Tibial nerve (tissue), 4 donors: ENCODE data around the gene TTC39B. TPM values are rescaled to one million over a fixed set of nuclear protein-coding genes. Genes with fewer than 3 reads are reported as not detected.

Experiments
- DNase-seq, 2 donors: peaks; one replicate each; pipeline ENCODE4 v3.0.0-alpha.2; 2019; ENCODE audit warnings: low spot score in 2 of 2
- H3K27ac ChIP-seq, 4 donors: fragments of 200-600 bp; sonication (generic) in 3 of 4; one replicate each; pipeline ENCODE4 v1.5.1; 2017 to 2019; ENCODE audit warnings: mild to moderate bottlenecking in 1 of 4
- H3K27me3 ChIP-seq, 2 donors: fragments of 200-600 bp; sonication (generic) in 1 of 2; one replicate each; pipeline versions ENCODE4 v1.5.1 to v1.6.0; 2017 to 2019
- H3K36me3 ChIP-seq, 3 donors: fragments of 200-600 bp; sonication (generic); one replicate each; pipeline ENCODE4 v1.5.1; 2018 to 2019
- H3K4me1 ChIP-seq, 4 donors: fragments of 200-600 bp; sonication (generic) in 3 of 4; one replicate each; pipeline ENCODE4 v1.5.1; 2017 to 2019
- H3K4me3 ChIP-seq, 4 donors: fragments of 200-600 bp; sonication (generic) in 3 of 4; one replicate each; pipeline ENCODE4 v1.5.1; 2017 to 2019; ENCODE audit warnings: mild to moderate bottlenecking in 1 of 4, moderate library complexity in 1 of 4
- H3K9me3 ChIP-seq, 4 donors: fragments of 200-600 bp; sonication (generic) in 3 of 4; one replicate each; pipeline ENCODE4 v1.5.1; 2017 to 2019
- CTCF ChIP-seq, 5 experiments: fragments of 200-600 bp in 3 of 5; fragments of 450-650 bp in 2 of 5; sonication (generic) in 3 of 5; IDR thresholded peaks; one replicate each; pipeline ENCODE4 v1.5.1; 2016 to 2019; ENCODE audit warnings: antibody characterized with exemption in 5 of 5, mild to moderate bottlenecking in 3 of 5, moderate library complexity in 2 of 5
- EP300 ChIP-seq, 2 donors: sonication (generic); formaldehyde crosslinking; IDR thresholded peaks; one replicate each; pipeline ENCODE4 v1.6.1; 2017; ENCODE audit warnings: antibody characterized with exemption in 2 of 2, mild to moderate bottlenecking in 1 of 2
- POLR2A ChIP-seq, 2 donors: fragments of 450-650 bp; IDR thresholded peaks; one replicate each; pipeline ENCODE4 v1.6.1; 2017; ENCODE audit warnings: antibody characterized with exemption in 2 of 2, mild to moderate bottlenecking in 2 of 2, moderate library complexity in 2 of 2
- WGBS, 2 donors: methylation state at CpG; one replicate each; pipeline ENCODE4 v1.1.5; 2018; 5-methylcytosine and 5-hydroxymethylcytosine counted together
- total RNA-seq, 4 donors: library from RNA; depleted of rRNA; stranded (reverse); fragments of >200 nt; gene quantifications; one replicate each; pipeline ENCODE4 v1.1.0, GENCODE V29; 2016

The TTC39B gene
- total RNA-seq, 4 donors from 2014 or later, result 5.4 to 8.8 (median 7.5) TPM

DNA sequence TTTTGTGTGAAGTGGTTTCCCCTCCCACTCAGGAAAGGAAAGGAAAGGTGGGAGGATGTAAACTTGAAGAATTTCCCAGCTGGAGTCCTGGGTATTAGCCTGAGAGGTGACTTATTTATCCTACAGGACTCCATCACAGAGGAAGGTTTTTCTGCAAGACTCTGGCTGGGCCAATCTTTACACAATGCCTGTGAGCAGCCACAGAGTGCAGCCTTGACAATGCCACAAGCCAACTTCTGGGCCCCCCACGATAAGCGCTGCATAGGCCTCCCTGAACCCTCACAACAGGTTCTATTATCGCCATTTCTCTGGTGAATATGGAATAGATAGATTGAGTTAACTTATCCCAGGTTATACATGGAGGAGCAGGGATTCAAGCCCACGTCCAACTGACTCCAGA lies 12.4 kb downstream of the TTC39B start:
- Histone ChIP-seq H3K4me3 (no peak overlapping the region), H3K27ac (peak overlapping the region in 3 of 4 donors; percentile 53 to 89 (median 89)), H3K27me3 (no peaks in the 10 kb centered on the region), H3K36me3 (peaks cover 0 to 11% (median 0%) of the 10 kb centered on the region in 3 donors), H3K9me3 (no peaks in the 10 kb centered on the region), H3K4me1 (peaks cover 2 to 36% (median 28%) of the 10 kb centered on the region in 4 donors)
- no peak for TF ChIP-seq CTCF (IDR thresholded peaks at IDR 0.05)
- TF ChIP-seq POLR2A (IDR thresholded peaks at IDR 0.05), result no peak
- TF ChIP-seq EP300 (IDR thresholded peaks at IDR 0.05), result no peak
- 92 to 93% methylated on average over 4 of the region's 4 CpGs for WGBS, 2 donors
- no peak for DNase-seq

DNA sequence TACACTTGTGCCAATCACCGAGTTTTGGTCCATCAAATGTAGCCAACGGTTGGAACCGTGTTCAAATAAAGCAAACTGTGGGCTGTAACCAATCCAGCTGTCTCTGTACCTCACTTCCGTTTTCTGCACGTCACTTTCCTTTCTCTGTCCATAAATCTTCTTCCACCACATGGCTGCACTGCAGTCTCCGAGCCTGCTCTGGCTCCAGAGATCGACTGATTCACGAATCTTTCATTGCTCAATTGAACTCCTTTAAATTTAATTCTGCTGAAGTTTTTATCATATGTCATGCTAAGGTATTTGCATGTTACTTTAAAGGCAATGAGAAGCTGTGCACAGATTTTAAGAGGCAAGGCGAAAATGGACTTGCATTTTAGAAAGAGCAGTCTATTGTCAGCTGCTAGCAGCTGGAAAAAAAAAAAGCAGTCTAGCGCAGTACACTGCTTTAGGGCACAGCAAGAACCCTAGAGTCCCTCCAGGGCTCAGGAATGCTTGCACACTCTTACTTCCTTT lies 13.2 kb downstream of the TTC39B start:
- Histone ChIP-seq H3K4me3 (peak overlapping the region in 1 of 4 donors; percentile 0), H3K27ac (peak overlapping the region in 3 of 4 donors; percentile 24 to 89 (median 89)), H3K27me3 (no peaks in the 10 kb centered on the region), H3K36me3 (peaks cover 0 to 11% (median 0%) of the 10 kb centered on the region in 3 donors), H3K9me3 (no peaks in the 10 kb centered on the region), H3K4me1 (peaks cover 2 to 36% (median 28%) of the 10 kb centered on the region in 4 donors)
- TF ChIP-seq EP300 (IDR thresholded peaks at IDR 0.05), result no peak
- TF ChIP-seq POLR2A (IDR thresholded peaks at IDR 0.05), result no peak
- no peak for TF ChIP-seq CTCF (IDR thresholded peaks at IDR 0.05)
- WGBS, 2 donors, result 32 to 38% methylated on average over 10 of the region's 10 CpGs
- no peak for DNase-seq

- peaks cover 0 to 3% (median 0%) of the 10 kb centered on the region in 4 donors for H3K9me3 ChIP-seq
- DNase-seq, result no peak
- no peaks in the 10 kb centered on the region for H3K27me3 ChIP-seq
- peaks cover 0 to 8% (median 0%) of the 10 kb centered on the region in 3 donors for H3K36me3 ChIP-seq
- H3K4me1 ChIP-seq, result peaks cover 2 to 36% (median 28%) of the 10 kb centered on the region in 4 donors
- no peak overlapping the region for H3K4me3 ChIP-seq
- peak overlapping the region in 1 of 4 donors; percentile 89 for H3K27ac ChIP-seq
- no peak for TF ChIP-seq EP300 (IDR thresholded peaks at IDR 0.05)
These were observed 13.9 kb downstream of the TTC39B start for GRCh38 chr9:15293084-15293483.

- no peak for DNase-seq
- WGBS, 2 donors, result 78 to 86% methylated on average over 5 of the region's 5 CpGs
- Histone ChIP-seq H3K9me3 (peaks cover 0 to 5% (median 0%) of the 10 kb centered on the region in 4 donors), H3K4me1 (peaks cover 0 to 15% (median 9%) of the 10 kb centered on the region in 4 donors), H3K4me3 (no peak overlapping the region), H3K27me3 (no peaks in the 10 kb centered on the region), H3K27ac (no peak overlapping the region), H3K36me3 (peaks cover 0 to 5% (median 0%) of the 10 kb centered on the region in 3 donors)
- TF ChIP-seq POLR2A (IDR thresholded peaks at IDR 0.05) (no peak), EP300 (IDR thresholded peaks at IDR 0.05) (no peak), CTCF (IDR thresholded peaks at IDR 0.05) (no peak)
These were observed 17.4 kb downstream of the TTC39B start for GRCh38 chr9:15289603-15290002.

DNA sequence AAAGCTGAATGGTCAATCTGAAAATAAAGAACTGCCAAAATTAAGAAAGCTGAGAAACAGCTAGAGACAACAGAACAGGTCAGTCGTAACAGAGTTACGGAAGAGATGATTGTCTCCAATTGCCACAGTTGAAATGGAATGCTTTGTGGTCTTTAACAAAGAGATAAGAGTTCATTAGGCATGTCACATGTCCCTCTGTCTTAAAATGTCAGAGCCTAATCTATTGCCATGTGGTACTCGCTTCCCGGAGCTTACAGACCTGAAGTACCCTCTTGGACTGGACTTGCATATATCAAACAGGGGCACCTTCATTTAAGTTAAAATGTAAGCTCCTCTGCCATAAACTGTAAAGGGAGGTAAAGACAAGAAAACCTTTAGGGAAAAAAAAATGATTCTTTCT lies 19.7 kb downstream of the TTC39B start:
- no peak overlapping the region for H3K4me3 ChIP-seq
- H3K9me3 ChIP-seq, result peaks cover 0 to 5% (median 0%) of the 10 kb centered on the region in 4 donors
- no peaks in the 10 kb centered on the region for H3K27me3 ChIP-seq
- TF ChIP-seq EP300 (IDR thresholded peaks at IDR 0.05) (no peak), POLR2A (IDR thresholded peaks at IDR 0.05) (no peak), CTCF (IDR thresholded peaks at IDR 0.05) (no peak)
- peaks cover 0 to 5% (median 0%) of the 10 kb centered on the region in 3 donors for H3K36me3 ChIP-seq
- no peak overlapping the region for H3K27ac ChIP-seq
- WGBS, 2 donors, result 85 to 91% methylated on average over 4 of the region's 4 CpGs
- no peak for DNase-seq
- H3K4me1 ChIP-seq, result no peaks in the 10 kb centered on the region
